Breast epithelium (tissue), 4 donors: Measurements from ENCODE around the gene TMEM178B. TPM values are rescaled to one million over a fixed set of nuclear protein-coding genes. Genes with fewer than 3 reads are reported as not detected.

Source experiments
- DNase-seq, 2 donors: peaks; one replicate each; pipeline ENCODE4 v3.0.0-alpha.2; 2019; ENCODE audit warnings: low spot score in 2 of 2
- H3K27ac ChIP-seq, 2 donors: fragments of 200-600 bp; sonication (generic) in 1 of 2; one replicate each; pipeline ENCODE4 v1.5.1; 2016 to 2019; ENCODE audit warnings: mild to moderate bottlenecking in 1 of 2
- H3K27me3 ChIP-seq, 2 donors: fragments of 200-600 bp; sonication (generic) in 1 of 2; one replicate each; pipeline versions ENCODE4 v1.5.1 to v1.6.0; 2017 to 2019; ENCODE audit warnings: control low read depth in 1 of 2, mild to moderate bottlenecking in 1 of 2
- H3K36me3 ChIP-seq: fragments of 200-600 bp; one replicate; pipeline ENCODE4 v1.5.1; 2019
- H3K4me1 ChIP-seq, 2 donors: fragments of 200-600 bp; sonication (generic); one replicate each; pipeline ENCODE4 v1.5.1; 2016 to 2019; ENCODE audit warnings: control low read depth in 1 of 2
- H3K4me3 ChIP-seq, 3 donors: fragments of 200-600 bp; sonication (generic); 1 replicate in 2 of 3; 2 replicates in 1 of 3; pipeline ENCODE4 v1.5.1; 2016 to 2019; ENCODE audit warnings: mild to moderate bottlenecking in 3 of 3, moderate library complexity in 2 of 3
- H3K9me3 ChIP-seq, 2 donors: fragments of 200-600 bp; sonication (generic) in 1 of 2; one replicate each; pipeline ENCODE4 v1.5.1; 2016 to 2019; ENCODE audit warnings: control low read depth in 1 of 2
- CTCF ChIP-seq, 3 donors: fragments of 450-650 bp; IDR thresholded peaks; one replicate each; pipeline ENCODE4 v1.5.1; 2016 to 2017; ENCODE audit warnings: antibody characterized with exemption in 3 of 3, mild to moderate bottlenecking in 3 of 3, moderate library complexity in 3 of 3
- POLR2A ChIP-seq: fragments of 450-650 bp; IDR thresholded peaks from one replicate; pipeline ENCODE4 v1.6.1; 2016; ENCODE audit warnings: antibody characterized with exemption, mild to moderate bottlenecking, moderate library complexity
- POLR2AphosphoS5 ChIP-seq, 3 donors: sonication (generic); formaldehyde crosslinking; IDR thresholded peaks; one replicate each; pipeline ENCODE4 v1.6.1; 2017; ENCODE audit warnings: antibody characterized with exemption in 3 of 3
- intact Hi-C: fragments of 100-400 bp; cut with DNase I; formaldehyde crosslinking; loops from one replicate; pipeline ENCODE4 v1.15.1; 2023; ENCODE audit warnings: low total_unique reads
- total RNA-seq, 3 donors: library from RNA; depleted of rRNA; stranded (reverse); fragments of >200 nt; gene quantifications; one replicate each; pipeline ENCODE4 v1.1.0, GENCODE V29; 2016

Gene TMEM178B
- total RNA-seq, 3 donors from 2014 or later = 0.33 to 0.88 (median 0.64) TPM

DNA sequence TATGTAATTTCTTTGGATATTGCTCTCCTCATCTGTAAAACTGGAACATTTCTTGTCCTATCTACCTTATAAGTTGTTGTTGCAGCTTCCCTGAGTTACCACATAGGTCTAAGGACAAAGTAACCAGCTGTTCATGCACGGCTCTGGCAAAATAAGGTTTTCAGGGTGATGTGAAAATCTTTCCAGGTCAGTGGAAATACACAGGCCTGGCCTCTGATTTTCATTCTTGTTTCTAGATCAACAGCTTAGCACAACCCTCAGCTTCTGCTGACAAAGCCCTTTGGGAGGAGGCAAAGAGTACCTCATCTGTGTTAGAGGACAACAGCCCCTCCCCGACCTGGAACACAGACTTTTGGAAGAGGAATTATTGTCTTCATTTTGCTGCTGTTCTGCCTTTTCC is 359.8 kb downstream of the TMEM178B start:
- TF ChIP-seq CTCF (IDR thresholded peaks at IDR 0.05) (no peak), POLR2AphosphoS5 (IDR thresholded peaks at IDR 0.05) (no peak), POLR2A (no peak)
- Histone ChIP-seq H3K9me3 (no peaks in the 10 kb centered on the region), H3K36me3 (no peaks in the 10 kb centered on the region), H3K27ac (no peak overlapping the region), H3K4me3 (no peak overlapping the region), H3K27me3 (no peaks in the 10 kb centered on the region), H3K4me1 (no peaks in the 10 kb centered on the region)
- DNase-seq = no peak
- intact Hi-C loops = no loop called here

DNA sequence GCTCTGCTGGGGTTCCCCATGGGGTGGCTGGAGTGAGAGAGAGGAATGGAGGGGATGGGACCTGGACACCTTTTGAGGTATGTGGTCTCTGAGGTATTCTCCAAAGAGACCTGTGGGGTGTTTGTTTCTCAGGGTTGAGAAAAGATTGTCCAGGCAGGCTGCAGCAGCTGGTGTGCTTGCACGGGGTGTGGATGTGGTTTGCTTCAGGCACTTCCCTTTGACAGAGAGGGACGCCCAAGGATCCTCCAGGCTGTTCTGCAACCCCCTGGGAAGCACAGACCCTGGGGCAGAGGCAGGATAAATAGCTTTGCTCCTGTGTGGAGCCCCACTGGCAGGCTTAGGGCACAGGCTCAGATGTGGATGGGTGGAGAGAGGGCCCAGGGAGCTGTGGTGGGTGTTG is 362.3 kb downstream of the TMEM178B start:
- intact Hi-C loops = no loop called here
- DNase-seq = no peak
- Histone ChIP-seq H3K4me1 (no peaks in the 10 kb centered on the region), H3K27ac (no peak overlapping the region), H3K36me3 (no peaks in the 10 kb centered on the region), H3K4me3 (no peak overlapping the region), H3K27me3 (no peaks in the 10 kb centered on the region), H3K9me3 (no peaks in the 10 kb centered on the region)
- TF ChIP-seq POLR2AphosphoS5 (IDR thresholded peaks at IDR 0.05) (no peak), CTCF (IDR thresholded peaks at IDR 0.05) (no peak), POLR2A (no peak)

GRCh38 chr7:141436575-141437075 is 362.8 kb downstream of the TMEM178B start:
- no peak overlapping the region for H3K4me3 ChIP-seq
- TF ChIP-seq POLR2AphosphoS5 (IDR thresholded peaks at IDR 0.05) = no peak
- no peak for TF ChIP-seq POLR2A
- no peak for TF ChIP-seq CTCF (IDR thresholded peaks at IDR 0.05)
- intact Hi-C loops = no loop called here

DNA sequence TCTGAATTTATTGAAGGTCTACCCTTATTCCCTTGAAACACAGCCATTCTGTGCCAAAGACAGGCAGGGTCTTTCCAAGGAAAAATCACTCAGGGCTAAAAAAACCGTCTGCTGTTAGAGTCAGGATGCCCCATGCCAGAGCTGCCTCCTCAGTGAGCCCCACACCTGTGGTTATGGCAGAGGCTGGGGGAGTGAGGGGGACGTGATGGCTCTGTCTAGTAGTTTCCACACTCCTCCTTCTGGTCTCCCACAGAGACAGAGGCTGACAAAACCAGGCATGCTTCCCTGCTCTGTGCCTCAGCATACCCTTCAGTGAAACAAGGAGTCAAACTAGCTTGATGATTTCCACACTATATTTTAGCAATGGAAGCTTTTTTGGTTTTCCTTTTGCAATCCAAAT is 365.3 kb downstream of the TMEM178B start:
- H3K4me1 ChIP-seq = no peaks in the 10 kb centered on the region
- intact Hi-C loops = no loop called here
- H3K4me3 ChIP-seq = no peak overlapping the region
- H3K27me3 ChIP-seq = no peaks in the 10 kb centered on the region
- H3K27ac ChIP-seq = no peak overlapping the region
- no peaks in the 10 kb centered on the region for H3K36me3 ChIP-seq
- TF ChIP-seq POLR2AphosphoS5 (IDR thresholded peaks at IDR 0.05) = no peak
- no peak for TF ChIP-seq POLR2A
- TF ChIP-seq CTCF (IDR thresholded peaks at IDR 0.05) = no peak
- no peaks in the 10 kb centered on the region for H3K9me3 ChIP-seq
- DNase-seq = no peak

More at GRCh38 chr7:141436575-141437075, 362.8 kb downstream of the TMEM178B start:
- Histone ChIP-seq H3K9me3 (no peaks in the 10 kb centered on the region), H3K36me3 (no peaks in the 10 kb centered on the region), H3K27ac (no peak overlapping the region), H3K27me3 (no peaks in the 10 kb centered on the region), H3K4me1 (no peaks in the 10 kb centered on the region)
- no peak for DNase-seq

- Histone ChIP-seq H3K36me3 (no peaks in the 10 kb centered on the region), H3K27me3 (no peaks in the 10 kb centered on the region), H3K27ac (no peak overlapping the region), H3K9me3 (no peaks in the 10 kb centered on the region), H3K4me3 (no peak overlapping the region), H3K4me1 (no peaks in the 10 kb centered on the region)
- intact Hi-C loops = no loop called here
- no peak for DNase-seq
- no peak for TF ChIP-seq POLR2AphosphoS5 (IDR thresholded peaks at IDR 0.05)
- no peak for TF ChIP-seq CTCF (IDR thresholded peaks at IDR 0.05)
- no peak for TF ChIP-seq POLR2A
Observed at GRCh38 chr7:141439776-141440175, 365.9 kb downstream of the TMEM178B start.
